ENCODE measurements around the gene ZNF284.

The ZNF284 gene

DNA sequence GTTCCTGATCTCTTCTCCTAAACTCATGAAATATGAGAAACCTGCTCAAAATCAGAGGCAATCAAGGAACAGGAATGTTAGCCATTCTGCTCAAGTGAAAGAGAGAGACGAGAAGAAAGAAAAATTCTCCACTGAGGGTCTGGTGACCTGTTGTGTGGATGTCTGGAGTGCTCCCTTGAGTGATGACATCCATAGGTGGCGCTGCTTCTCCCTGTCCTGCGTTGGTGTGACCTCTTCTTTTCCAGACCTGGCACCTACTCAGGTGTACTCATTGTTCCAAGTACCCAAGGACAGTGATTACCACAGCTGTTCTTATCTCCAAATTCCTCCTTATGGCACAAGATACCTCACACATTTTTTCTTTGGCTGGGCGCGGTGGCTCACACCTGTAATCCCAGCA is 16.1 kb upstream of the ZNF284 start (continued):
- TF ChIP-seq TOX (CRISPR knock-in tag; IDR thresholded peaks at IDR 0.05; ENCODE audit: borderline replicate concordance), result no peak
- no peak for TF ChIP-seq ZNF8 (CRISPR knock-in tag; IDR thresholded peaks at IDR 0.05)
- TF ChIP-seq RARB (CRISPR knock-in tag; IDR thresholded peaks at IDR 0.05), result no peak
- no peak for TF ChIP-seq CSDC2 (CRISPR knock-in tag; IDR thresholded peaks at IDR 0.05)
- no peak for TF ChIP-seq ZFP3 (CRISPR knock-in tag; IDR thresholded peaks at IDR 0.05)
- TF ChIP-seq ZC3H10 (CRISPR knock-in tag; IDR thresholded peaks at IDR 0.05), result no peak
- no peak for TF ChIP-seq GLIS3 (CRISPR knock-in tag; IDR thresholded peaks at IDR 0.05)
- TF ChIP-seq ESRRG (CRISPR knock-in tag; IDR thresholded peaks at IDR 0.05), result no peak

DNA sequence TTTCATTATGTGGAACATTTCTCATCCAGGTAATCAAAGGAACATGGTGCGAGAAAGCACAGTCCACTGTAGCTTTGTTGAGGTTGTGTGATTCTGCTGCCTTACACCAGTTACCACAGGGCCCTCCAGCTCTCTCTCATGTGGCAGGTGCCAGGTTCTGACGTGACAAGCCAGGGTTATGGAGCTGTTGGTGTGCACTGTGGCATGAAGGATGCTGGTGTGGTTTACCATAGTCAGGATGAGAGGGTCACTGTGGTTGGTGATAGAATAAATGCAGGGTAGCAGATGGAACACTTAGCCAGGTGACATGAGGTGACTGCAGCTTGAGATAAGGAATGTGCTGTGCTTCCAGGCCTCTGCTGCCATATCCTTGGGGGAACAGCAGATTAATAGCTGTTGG is 12.7 kb upstream of the ZNF284 start:
- TF ChIP-seq, protein P1, sequence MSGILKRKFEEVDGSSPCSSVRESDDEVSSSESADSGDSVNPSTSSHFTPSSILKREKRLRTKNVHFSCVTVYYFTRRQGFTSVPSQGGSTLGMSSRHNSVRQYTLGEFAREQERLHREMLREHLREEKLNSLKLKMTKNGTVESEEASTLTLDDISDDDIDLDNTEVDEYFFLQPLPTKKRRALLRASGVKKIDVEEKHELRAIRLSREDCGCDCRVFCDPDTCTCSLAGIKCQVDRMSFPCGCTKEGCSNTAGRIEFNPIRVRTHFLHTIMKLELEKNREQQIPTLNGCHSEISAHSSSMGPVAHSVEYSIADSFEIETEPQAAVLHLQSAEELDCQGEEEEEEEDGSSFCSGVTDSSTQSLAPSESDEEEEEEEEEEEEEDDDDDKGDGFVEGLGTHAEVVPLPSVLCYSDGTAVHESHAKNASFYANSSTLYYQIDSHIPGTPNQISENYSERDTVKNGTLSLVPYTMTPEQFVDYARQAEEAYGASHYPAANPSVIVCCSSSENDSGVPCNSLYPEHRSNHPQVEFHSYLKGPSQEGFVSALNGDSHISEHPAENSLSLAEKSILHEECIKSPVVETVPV (CRISPR knock-in tag; IDR thresholded peaks at IDR 0.05), result no peak
- TF ChIP-seq ESRRG (CRISPR knock-in tag; IDR thresholded peaks at IDR 0.05) (no peak), ARNTL (CRISPR knock-in tag; IDR thresholded peaks at IDR 0.05; ENCODE audit: borderline replicate concordance, low read depth) (no peak), ZNF70 (CRISPR knock-in tag; IDR thresholded peaks at IDR 0.05) (no peak), ZC3H10 (CRISPR knock-in tag; IDR thresholded peaks at IDR 0.05) (no peak), CSDC2 (CRISPR knock-in tag; IDR thresholded peaks at IDR 0.05) (no peak), ZNF565 (CRISPR knock-in tag; conservative IDR thresholded peaks at IDR 0.05; ENCODE audit: low read depth) (no peak), PPARA (CRISPR knock-in tag; IDR thresholded peaks at IDR 0.05; ENCODE audit: borderline replicate concordance) (no peak), ZFP30 (CRISPR knock-in tag; IDR thresholded peaks at IDR 0.05) (no peak), TCF4 (CRISPR knock-in tag; IDR thresholded peaks at IDR 0.05; ENCODE audit: borderline replicate concordance) (no peak), ZFP3 (CRISPR knock-in tag; IDR thresholded peaks at IDR 0.05) (no peak), RARB (CRISPR knock-in tag; IDR thresholded peaks at IDR 0.05) (no peak)
- TF ChIP-seq, protein P2, sequence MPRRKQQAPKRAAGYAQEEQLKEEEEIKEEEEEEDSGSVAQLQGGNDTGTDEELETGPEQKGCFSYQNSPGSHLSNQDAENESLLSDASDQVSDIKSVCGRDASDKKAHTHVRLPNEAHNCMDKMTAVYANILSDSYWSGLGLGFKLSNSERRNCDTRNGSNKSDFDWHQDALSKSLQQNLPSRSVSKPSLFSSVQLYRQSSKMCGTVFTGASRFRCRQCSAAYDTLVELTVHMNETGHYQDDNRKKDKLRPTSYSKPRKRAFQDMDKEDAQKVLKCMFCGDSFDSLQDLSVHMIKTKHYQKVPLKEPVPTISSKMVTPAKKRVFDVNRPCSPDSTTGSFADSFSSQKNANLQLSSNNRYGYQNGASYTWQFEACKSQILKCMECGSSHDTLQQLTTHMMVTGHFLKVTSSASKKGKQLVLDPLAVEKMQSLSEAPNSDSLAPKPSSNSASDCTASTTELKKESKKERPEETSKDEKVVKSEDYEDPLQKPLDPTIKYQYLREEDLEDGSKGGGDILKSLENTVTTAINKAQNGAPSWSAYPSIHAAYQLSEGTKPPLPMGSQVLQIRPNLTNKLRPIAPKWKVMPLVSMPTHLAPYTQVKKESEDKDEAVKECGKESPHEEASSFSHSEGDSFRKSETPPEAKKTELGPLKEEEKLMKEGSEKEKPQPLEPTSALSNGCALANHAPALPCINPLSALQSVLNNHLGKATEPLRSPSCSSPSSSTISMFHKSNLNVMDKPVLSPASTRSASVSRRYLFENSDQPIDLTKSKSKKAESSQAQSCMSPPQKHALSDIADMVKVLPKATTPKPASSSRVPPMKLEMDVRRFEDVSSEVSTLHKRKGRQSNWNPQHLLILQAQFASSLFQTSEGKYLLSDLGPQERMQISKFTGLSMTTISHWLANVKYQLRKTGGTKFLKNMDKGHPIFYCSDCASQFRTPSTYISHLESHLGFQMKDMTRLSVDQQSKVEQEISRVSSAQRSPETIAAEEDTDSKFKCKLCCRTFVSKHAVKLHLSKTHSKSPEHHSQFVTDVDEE (CRISPR knock-in tag; IDR thresholded peaks at IDR 0.05), result no peak
- no peak for ATAC-seq

DNA sequence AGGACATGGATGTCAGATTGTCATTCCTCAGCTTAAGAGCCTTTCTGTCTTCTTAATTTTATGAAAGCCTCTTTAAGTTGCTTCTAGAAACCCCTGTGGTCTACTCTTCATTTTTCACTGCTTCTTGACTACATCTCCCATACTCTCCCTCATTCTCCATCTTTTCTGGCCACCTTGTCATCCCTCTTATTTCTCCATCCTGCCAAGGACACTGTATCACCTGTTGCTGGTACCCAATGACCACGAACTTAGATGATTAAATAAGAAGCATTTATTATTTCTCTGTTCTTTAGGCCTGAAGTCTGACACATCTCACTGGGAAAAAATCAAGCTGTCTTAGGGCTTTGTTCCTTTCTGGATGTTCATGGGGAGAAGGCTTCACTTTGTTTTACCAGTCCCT is 10.9 kb upstream of the ZNF284 start:
- ATAC-seq, result no peak
- TF ChIP-seq, protein P3, sequence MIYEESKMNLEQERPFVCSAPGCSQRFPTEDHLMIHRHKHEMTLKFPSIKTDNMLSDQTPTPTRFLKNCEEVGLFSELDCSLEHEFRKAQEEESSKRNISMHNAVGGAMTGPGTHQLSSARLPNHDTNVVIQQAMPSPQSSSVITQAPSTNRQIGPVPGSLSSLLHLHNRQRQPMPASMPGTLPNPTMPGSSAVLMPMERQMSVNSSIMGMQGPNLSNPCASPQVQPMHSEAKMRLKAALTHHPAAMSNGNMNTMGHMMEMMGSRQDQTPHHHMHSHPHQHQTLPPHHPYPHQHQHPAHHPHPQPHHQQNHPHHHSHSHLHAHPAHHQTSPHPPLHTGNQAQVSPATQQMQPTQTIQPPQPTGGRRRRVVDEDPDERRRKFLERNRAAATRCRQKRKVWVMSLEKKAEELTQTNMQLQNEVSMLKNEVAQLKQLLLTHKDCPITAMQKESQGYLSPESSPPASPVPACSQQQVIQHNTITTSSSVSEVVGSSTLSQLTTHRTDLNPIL (CRISPR knock-in tag; IDR thresholded peaks at IDR 0.05; ENCODE audit: low read depth), result no peak
- TF ChIP-seq ZFP30 (CRISPR knock-in tag; IDR thresholded peaks at IDR 0.05) (no peak), CSDC2 (CRISPR knock-in tag; IDR thresholded peaks at IDR 0.05) (no peak), PPARA (CRISPR knock-in tag; IDR thresholded peaks at IDR 0.05; ENCODE audit: borderline replicate concordance) (no peak), BACH2 (CRISPR knock-in tag; IDR thresholded peaks at IDR 0.05; ENCODE audit: borderline replicate concordance) (no peak)

DNA sequence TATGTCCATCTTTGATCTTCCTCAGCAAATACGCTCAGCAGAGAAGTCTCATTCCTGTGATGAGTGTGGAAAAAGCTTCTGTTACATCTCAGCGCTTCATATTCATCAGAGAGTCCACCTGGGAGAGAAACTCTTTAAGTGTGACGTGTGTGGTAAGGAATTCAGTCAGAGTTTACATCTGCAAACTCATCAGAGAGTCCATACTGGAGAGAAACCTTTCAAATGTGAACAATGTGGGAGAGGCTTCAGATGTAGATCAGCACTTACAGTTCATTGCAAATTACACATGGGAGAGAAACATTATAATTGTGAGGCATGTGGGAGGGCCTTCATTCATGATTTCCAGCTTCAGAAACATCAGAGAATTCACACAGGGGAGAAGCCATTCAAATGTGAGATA is 5.7 kb upstream of the ZNF284 start:
- no peak for ATAC-seq
- TF ChIP-seq TOX (CRISPR knock-in tag; IDR thresholded peaks at IDR 0.05; ENCODE audit: borderline replicate concordance) (no peak), BACH2 (CRISPR knock-in tag; IDR thresholded peaks at IDR 0.05; ENCODE audit: borderline replicate concordance) (no peak), GLIS3 (CRISPR knock-in tag; IDR thresholded peaks at IDR 0.05) (no peak), TCF4 (CRISPR knock-in tag; IDR thresholded peaks at IDR 0.05; ENCODE audit: borderline replicate concordance) (no peak), ZFP3 (CRISPR knock-in tag; IDR thresholded peaks at IDR 0.05) (no peak), PPARA (CRISPR knock-in tag; IDR thresholded peaks at IDR 0.05; ENCODE audit: borderline replicate concordance) (no peak), ARNTL (CRISPR knock-in tag; IDR thresholded peaks at IDR 0.05; ENCODE audit: borderline replicate concordance, low read depth) (no peak), CSDC2 (CRISPR knock-in tag; IDR thresholded peaks at IDR 0.05) (no peak), ISL1 (CRISPR knock-in tag; IDR thresholded peaks at IDR 0.05) (no peak), RARB (CRISPR knock-in tag; IDR thresholded peaks at IDR 0.05) (no peak), ZC3H10 (CRISPR knock-in tag; IDR thresholded peaks at IDR 0.05) (no peak), SNAI2 (CRISPR knock-in tag; IDR thresholded peaks at IDR 0.05) (no peak), ZNF565 (CRISPR knock-in tag; conservative IDR thresholded peaks at IDR 0.05; ENCODE audit: low read depth) (no peak), ZNF70 (CRISPR knock-in tag; IDR thresholded peaks at IDR 0.05) (no peak), ZFP30 (CRISPR knock-in tag; IDR thresholded peaks at IDR 0.05) (no peak)
- TF ChIP-seq, protein P2 (CRISPR knock-in tag; IDR thresholded peaks at IDR 0.05), result no peak
- TF ChIP-seq, protein P3 (CRISPR knock-in tag; IDR thresholded peaks at IDR 0.05; ENCODE audit: low read depth), result no peak
- TF ChIP-seq, protein P1 (CRISPR knock-in tag; IDR thresholded peaks at IDR 0.05), result no peak

Data from SK-N-SH treated with all-trans-retinoic acid at 6 μM for 48 hours (cell line).